CD4-positive, alpha-beta T cell treated with Interleukin-10 for 1 hour (primary cell): Measurements from ENCODE around the gene CNTN1.

Experiments
- DNase-seq: peaks from one replicate; pipeline ENCODE4 v3.0.0-alpha.2; 2020

CNTN1 gene

DNA sequence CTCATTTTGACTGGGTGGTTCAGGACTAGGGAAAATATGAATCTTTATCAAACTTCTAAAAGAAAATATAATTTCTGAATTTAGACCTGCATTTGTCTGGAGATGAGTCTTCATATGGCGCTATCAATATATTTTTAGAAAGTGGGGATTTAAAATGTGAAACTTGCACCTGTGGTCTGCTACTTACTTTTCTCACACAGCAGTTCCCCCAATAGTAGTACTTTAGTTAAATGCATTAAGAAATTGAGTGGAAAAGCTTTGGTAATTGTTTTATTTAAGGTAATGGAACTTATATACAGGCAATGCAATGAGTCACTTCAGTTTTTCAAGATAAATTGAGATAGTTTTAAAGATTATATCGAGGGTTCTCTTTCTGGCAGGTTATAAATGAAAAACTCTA is 91.9 kb downstream of the CNTN1 start:
- no peak for DNase-seq

DNA sequence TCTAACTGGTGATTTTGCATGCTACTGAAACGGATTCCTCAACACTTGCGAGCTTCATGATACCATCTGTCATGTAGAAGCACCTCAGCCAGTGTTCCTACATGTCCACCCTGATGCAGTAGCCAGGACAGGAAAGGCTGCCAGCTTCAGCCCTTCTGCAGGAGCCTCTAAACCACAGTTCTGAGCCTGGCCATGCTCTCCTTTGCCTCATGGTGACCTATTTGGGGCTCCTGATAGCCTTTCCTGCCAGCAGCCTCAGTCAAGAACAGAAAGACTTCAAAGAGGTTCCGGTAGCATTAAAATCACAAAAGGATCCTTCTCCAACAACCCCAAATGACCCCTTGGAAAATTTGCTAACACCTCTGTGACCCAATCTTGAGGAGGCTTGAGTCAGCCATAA is 96.0 kb downstream of the CNTN1 start:
- no peak for DNase-seq

DNA sequence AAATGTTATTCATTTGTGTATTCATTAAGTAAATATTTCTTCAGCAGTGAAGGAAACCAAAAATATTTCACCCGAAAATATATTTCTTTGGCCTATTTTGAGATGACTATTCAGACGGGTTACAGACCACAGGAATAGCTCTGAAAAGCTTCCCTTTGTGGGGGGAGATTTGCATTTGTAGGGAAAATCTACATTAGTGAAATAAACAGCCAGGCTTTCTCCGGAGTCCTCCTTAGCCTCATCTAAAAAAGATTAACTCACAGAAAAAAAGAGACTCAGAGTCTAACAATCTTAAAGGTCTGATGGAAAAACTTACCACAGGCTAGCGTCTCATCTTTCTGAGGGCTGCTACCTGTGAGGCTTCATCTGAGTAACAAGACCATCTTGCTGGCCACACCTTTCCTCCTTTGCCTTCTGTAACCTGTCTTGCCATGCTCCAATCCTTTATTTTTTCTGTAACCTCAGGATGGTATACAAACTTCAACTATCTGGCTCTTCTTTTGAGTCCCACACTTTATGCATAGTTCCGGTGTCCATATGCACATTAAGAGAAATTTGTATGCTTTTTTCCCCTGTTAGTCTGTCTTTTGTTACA is 100.7 kb downstream of the CNTN1 start:
- DNase-seq: no peak

DNA sequence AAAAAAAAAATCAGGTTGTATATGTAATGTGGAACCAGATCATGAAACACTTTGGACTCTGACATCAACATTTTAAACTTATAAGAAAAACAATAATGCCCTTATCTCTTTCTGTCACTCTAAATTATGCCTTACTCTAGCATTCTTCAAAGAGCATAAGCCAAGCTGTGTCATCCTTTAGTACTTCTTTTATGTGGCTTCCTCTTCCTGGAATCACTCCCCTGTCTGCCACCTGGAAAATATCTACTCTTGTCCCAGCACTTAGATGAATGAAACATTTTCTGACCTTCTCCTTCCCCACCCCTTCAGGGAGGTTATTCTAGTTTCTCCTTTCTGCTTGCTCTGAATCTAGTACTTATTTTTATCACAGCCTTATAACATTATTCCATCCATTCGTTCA is 101.2 kb downstream of the CNTN1 start:
- no peak for DNase-seq

DNA sequence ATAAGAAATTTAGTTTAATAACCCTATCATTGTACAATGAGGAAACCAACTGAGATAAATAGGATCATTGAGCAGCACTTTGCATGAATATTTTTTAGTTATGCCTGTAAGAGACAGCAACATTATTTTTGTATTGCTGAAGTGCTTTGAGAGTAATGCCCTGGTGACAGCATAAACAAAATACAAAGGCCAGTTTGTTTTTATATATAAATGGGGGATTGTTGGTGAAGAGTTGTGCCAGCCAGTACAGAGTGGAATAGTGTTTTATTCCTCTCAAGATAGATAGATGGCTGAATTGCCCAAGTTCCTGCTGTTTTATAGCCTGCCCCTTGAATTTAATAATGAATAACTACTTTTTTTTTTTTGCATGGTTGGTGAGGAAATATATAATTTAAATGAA is 101.8 kb downstream of the CNTN1 start:
- no peak for DNase-seq

DNA sequence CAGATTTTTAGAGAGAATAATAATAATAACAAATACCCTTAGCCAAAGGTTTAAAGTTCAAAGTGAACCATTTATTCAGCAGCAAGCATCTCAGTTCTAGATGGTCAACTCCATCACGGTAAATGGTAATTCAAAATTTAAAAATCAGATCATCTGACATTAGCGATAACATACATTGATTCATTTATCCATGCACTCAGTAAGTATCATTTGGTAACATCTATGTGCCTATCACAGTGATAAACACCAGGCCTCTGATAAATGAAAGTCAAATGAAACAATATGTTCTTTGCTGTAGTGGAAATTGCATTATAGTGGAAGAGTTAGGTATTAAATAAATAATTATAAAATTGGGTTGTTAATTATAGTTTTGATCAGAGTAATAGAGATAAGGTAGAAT is 108.8 kb downstream of the CNTN1 start:
- DNase-seq: no peak

DNA sequence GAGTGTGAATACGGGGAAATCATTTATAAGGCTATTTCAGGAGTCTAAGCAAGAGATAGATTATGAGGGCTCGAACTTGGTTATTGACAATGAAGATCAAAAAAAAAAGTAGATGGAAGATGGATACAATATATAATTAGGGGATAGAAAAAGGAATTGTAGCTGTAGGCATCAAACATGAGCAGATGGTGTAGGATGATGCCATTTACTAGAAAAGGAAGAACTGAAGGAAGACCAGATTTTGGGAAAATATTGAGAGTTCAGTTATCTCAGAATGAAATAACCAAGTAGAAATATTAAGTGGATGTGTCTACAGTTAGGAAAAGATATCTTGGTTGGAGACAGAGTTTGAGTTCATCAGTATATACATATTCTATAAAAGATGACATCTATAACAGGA is 109.6 kb downstream of the CNTN1 start:
- no peak for DNase-seq

DNA sequence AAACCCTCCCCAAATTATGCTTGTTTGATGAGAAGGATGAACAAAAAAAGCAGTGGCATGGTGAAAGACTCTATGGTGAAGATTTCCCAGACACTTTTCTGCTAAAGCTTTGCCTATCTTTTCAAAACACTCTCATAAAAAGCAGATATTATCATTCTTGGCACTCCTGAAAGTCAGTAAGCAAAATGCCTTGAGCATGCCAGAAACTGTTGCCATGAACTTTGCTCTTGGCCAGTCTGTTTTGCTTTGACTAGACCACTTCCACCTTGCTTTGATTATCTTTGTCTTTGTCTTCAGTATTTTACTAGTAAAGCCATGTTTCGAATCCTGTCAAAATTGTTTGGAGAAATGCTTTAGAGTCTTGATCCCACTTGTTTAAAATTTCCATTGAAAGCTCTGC is 110.4 kb downstream of the CNTN1 start:
- no peak for DNase-seq

DNA sequence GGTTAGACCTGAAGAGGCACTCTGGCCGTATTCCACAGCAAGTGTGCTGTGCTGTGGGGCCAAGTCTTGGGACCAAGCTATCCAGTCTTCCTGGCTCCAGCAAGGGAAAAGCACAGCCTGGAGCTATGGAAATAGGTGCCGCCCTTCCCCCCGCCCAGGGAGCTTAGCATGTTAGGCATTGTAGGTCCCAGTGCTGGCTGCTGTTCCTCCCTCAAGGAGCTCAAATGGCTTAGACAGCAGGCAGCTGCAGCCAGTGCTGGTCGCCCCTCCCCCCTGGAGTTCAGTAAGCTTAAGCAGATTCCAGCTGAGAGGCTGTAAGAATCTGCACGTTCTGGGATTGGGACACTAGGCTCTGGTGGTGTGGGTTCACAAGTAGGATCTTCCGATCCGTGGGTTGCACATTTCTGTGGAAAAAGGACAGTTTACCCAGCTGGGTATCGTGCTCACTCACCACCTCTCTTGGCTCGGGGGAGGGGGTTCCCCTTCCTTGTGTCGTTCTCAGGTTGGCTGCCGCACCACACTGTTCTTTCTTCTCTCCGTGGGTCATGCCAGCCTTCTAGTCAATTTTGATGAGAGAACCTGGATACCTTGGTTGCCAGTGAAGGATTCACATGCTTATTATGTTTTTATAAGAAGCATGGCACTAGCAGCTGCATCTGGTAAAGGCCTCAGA is 127.3 kb downstream of the CNTN1 start:
- no peak for DNase-seq

DNA sequence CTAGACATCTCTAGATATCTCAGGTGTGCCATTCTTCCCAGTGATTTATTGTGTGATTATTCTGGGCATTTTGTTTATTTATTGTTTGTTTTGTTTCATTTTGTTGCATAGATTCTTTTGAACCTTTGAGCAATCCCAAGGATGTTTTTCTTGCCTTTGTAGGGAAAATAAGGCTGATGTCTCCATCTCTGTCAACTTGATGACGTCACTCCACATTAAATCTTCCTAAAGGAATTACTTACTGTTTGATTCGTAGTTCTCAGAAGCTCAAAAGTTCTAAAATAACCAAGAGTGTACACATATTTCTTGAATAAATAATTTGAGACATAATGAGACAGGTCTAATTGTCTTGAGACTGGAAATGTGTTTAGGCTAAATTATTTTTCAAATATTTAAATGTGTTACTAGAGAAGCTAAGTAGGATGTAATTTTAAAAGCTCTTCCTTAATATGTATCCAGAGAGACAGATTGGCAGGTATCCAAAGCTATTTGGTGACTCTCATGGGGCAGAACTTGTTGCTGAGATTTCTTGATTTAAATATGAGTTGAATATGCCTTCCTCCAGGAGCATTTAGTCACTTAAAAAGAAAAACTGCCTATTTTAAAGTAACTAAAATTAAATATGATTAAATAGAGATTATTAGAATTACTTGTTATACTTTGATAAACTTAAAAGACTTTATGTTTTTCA is 128.7 kb downstream of the CNTN1 start:
- no peak for DNase-seq

DNA sequence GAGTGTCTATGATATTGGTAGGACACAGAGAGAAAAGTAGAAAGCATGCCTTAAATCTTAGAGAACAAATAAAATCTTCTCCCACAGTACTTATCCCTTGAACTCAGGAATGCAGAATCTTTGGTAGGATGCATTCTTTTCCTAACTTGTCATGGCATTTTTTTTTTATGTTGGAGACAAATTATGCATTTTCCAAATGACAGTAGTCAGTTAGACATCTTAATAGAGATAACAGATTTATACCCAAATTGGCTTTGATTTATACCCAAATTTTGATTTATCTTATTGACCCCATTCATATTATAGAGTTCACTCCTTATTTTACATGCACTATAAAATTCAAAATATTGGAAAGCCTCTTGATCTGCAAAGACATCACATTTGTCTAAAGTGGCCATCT is 132.9 kb downstream of the CNTN1 start:
- no peak for DNase-seq

DNA sequence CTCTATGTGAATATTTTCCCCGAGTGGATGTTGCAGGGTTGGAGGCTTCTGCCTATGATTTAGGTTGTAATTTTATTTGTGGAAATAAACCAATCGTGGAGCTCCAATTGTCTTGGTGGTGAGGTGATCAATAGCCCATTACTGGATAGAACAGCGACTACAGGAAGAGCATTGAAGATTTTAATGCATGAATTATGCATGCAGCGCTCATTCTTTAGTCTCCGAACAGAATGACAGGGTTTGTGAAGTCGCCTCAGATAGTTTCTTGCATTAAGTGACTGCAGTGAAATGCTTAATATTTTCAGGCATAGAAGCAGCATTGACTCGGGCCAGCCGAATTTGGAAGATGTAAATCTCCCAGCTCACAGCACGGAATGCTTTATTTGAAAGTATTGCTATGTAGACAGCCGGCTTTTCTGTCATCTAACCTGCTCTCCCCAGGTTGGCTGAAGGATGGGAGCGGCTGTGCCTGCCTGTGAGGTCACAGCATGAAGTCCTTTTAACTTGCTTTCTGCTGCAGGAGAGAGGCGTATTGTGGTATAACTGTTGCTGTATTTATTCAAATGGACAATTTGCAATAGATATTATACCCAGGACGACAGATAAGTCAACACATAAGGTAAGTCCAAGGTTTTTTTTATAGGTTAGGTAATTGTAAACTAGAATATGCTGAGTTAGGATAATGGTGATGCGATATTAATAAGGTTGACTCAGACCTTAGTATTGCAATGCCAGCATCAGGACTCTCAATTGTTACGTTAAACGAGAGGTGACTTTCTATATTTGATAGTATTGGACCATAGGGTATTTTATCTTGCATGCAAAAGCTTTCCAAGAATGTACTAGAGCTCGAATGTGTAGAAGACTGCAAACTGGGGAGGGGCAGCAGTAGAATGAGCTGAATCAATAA is 135.7 kb downstream of the CNTN1 start:
- no peak for DNase-seq

DNA sequence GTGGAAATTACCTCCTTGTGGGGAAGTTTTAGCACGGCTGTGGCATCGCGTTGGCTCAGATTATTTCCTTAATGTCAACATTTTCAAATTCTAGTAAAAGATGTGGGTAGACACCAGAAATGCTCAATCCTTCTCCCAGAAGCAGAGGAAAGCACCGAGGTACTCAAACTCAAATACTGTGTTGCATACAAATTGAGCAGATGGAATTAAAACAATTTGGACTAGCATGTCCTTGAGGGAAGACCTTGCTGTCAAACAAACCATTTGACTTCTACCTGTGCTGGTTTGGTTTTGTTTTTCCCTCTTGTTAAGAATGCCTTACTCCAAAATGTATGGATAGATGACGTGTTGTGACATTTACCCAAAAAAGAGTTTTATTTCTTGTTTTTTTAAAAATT is 136.4 kb downstream of the CNTN1 start:
- DNase-seq: no peak

DNA sequence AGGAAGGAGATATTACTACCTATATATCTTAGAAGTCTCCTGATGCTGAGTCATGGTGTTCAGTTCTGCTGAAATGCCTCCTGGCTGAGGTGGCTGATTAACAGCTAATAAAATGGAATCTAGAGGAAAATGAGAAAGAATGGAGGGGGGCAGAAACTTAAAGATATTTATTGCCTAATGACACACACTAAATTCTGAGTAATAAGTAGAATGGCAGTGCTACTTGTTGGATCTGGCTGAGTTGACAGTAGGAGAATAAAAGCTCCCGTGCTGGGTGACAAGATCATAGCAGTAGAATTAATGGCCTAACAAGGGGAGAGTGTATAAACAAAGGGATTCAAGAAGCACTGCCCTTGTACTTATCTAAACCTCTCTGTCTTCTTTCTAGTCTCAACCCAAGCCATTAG is 137.5 kb downstream of the CNTN1 start:
- DNase-seq: no peak

DNA sequence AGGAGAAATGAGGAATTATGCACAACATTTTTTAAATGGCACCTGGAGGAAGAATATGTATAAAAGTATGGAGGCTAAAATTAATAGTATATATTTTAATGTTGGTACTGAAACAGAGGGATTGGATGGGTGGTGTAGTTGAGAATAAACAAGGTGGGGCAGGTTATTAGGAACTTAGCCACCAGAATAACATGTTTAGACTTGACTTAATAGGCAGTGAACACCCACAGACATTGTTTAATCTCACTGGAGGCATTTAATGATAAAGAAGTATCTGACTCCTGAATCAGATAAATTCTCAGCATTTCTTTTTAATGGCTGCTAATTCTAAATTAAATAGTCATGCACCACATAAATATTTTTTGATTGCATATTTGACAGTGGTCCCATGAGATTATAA is 139.7 kb downstream of the CNTN1 start:
- no peak for DNase-seq

DNA sequence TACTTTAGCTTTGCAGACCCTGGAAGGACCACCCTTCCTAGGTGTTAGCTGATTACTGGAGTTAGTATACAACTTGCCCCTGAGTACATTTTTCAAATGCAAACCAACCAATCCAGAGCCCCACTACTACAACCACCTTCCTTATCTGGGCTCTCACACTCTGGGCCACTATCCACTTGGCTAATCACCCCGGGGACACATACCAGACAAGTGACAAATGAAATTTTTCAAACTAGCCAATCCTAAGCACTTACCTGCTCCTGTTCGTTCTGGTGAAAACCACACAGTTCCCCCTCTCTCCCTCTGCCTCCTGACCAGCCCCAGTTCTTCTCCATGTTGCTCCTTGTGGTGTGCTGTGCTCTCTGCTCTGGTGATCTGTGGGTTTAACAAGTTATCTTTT is 140.4 kb downstream of the CNTN1 start:
- DNase-seq: no peak

DNA sequence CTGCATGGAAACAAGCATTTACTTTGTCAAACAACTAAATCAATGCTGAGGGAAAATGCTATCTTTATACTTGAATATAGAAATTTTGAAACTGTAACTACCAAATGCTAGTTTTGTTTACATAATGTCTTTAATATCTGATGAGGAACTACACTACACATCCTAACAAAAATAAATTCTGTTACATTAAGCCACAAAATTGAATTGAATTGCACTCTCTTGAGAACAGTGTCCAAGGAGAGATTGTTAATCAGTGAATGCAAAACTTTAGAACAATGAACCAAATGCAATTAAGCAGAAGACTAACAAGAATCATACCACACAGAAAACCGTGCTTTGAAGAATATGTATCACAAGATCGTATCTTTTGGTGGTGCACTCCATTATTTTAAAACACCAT is 141.6 kb downstream of the CNTN1 start:
- DNase-seq: no peak

DNA sequence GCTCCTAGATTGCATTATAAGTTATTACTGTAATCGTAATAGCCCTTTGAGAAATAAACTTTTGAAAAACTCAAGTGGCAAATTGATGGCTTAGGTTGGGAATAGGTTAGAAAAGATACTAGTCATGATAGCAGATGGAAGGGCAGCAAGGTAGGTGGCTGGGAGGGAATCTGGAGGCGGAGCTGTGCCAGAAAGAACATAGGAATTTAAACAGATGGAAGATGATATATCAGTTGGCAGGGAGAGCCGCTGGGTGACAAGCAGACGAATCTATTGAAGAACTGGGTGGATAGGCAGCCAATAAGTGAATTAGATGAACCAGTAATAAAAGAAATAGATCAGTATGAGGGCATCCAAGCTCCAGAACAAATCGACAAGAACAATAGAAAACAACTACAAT is 142.1 kb downstream of the CNTN1 start:
- DNase-seq: no peak

DNA sequence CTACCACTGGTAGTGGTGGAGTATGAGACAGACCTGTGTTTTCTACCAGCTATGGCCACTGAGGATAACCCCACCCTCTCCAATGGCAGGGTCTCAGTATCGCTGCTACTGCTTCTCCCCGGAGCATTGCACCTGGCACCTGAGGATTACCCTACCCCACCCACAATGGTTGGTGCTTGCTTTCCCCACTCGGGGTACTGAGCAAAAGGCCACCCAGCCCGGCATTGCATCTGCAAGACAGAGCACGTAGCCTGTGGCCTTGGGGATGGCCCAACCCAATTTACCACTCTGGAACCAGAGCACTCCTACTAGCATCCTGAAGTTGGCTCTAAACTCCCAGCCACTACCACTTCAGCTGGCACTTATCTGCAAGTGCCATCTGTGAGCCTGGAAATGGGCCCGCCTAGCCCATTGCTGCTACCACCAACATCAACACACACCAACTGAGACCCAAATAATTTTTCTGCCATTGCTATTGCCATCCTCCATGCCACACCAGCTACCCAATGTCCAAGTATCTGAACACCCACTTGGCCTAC is 145.7 kb downstream of the CNTN1 start:
- DNase-seq: no peak

DNA sequence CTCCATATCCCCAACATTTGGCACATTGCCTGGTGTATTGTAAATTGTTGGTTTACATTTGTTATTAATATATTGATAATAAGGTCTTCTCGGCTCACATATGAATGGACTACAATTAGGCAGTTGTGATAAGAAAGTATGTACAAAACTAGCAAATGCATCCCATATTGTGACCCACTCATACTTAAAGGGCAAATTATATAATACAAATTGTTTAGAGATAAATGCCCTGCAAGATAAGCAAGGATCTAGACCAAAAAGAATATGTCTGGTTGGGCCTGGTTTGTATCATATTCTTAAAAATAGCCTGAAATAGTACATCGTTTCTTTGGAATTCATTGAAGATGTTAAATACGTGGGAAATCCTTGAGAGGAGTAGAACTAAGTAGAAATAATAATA is 151.3 kb downstream of the CNTN1 start:
- DNase-seq: no peak

DNA sequence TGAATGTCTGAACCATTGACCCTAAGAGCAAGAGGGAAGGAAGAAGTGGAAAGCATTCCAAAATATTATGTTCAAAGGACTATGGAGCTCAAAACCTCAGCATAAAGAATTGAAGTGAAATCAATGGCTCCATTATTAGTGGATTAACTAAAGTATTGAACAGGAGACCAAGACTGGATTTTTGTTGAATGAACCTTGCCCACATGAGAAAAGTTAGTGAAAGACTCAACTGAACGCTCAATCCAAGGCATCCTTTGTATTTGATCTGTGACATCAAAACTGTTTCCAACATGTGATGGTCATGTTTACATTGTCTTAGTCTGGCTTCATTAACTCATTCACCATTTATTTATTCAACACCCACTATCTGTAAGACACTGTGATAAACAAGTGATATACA is 161.0 kb downstream of the CNTN1 start:
- DNase-seq: no peak

DNA sequence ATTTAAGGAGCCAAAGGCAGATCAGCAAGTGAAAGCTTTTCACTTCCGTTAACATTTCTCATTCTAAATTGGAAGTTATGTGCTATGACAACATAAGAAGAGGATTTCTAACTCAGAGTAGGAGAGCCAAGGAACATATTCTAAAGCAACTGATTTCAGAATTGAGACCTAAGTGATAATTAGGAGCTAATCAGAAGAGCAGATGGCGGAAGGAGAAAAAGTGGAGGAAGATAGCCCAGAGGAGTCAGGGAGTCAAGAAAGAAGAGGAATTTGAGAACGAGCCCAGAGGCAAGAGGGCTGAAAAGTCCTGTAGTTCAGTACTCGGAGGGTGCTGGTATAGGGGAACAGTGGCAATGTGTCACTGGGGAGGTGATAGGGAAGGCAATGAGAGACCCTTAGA is 162.4 kb downstream of the CNTN1 start:
- no peak for DNase-seq

DNA sequence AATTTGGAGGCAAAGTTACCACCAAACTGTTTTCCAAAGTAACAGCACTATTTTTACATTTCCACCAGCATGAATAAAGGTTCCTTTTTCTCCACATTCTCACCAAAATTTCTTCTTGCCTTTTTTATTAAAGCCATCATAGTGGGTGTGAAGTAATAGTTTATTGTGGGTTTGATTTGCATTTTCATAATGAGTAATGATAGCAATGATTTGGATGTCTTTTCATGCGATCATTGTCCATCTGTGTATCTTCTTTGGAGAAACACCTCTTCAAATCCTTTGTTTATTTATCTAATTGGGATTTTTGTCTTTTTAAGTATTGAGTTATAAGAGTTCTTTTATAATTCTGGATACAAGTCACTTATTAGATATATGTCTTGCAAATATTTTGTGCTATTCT is 172.7 kb downstream of the CNTN1 start:
- no peak for DNase-seq
